NB4 (cell line): ENCODE results near the gene HMGCS1.
A peak's percentile ranks its signal among the peaks of the same experiment; 100 is the strongest.

Experiments used
- DNase-seq: peaks from one replicate; pipeline ENCODE4 v3.0.0; 2010; ENCODE audit warnings: low read depth
- H3K4me3 ChIP-seq: one replicate; pipeline ENCODE4 v1.5.1; 2011; ENCODE audit warnings: mild to moderate bottlenecking, low read depth, low read length, moderate library complexity
- MYC ChIP-seq: IDR thresholded peaks from 2 replicates; pipeline ENCODE4 v1.6.1; 2011; ENCODE audit warnings: low read depth, low read length
- POLR2A ChIP-seq: IDR thresholded peaks from 2 replicates; pipeline ENCODE4 v1.6.1; 2011; ENCODE audit warnings: mild to moderate bottlenecking; ENCODE audit not compliant: insufficient read length; ENCODE audit errors: extremely low read depth
- TF ChIP-seq, protein P1 (sequence below): IDR thresholded peaks from 2 replicates; pipeline ENCODE4 v1.6.1; 2011; ENCODE audit warnings: low read depth, low read length
- TF ChIP-seq, protein P2 (sequence below): IDR thresholded peaks from one replicate; pipeline ENCODE4 v1.5.1; 2012; ENCODE audit warnings: low read depth, low read length

Gene HMGCS1

GRCh38 chr5:43315682-43316081, 2.5 kb upstream of the HMGCS1 start:
- TF ChIP-seq, protein P1, sequence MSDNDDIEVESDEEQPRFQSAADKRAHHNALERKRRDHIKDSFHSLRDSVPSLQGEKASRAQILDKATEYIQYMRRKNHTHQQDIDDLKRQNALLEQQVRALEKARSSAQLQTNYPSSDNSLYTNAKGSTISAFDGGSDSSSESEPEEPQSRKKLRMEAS, result no peak
- TF ChIP-seq, protein P2, sequence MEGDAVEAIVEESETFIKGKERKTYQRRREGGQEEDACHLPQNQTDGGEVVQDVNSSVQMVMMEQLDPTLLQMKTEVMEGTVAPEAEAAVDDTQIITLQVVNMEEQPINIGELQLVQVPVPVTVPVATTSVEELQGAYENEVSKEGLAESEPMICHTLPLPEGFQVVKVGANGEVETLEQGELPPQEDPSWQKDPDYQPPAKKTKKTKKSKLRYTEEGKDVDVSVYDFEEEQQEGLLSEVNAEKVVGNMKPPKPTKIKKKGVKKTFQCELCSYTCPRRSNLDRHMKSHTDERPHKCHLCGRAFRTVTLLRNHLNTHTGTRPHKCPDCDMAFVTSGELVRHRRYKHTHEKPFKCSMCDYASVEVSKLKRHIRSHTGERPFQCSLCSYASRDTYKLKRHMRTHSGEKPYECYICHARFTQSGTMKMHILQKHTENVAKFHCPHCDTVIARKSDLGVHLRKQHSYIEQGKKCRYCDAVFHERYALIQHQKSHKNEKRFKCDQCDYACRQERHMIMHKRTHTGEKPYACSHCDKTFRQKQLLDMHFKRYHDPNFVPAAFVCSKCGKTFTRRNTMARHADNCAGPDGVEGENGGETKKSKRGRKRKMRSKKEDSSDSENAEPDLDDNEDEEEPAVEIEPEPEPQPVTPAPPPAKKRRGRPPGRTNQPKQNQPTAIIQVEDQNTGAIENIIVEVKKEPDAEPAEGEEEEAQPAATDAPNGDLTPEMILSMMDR, result no peak
- TF ChIP-seq POLR2A, result no peak
- no peak for TF ChIP-seq MYC
- DNase-seq, result no peak
- H3K4me3 ChIP-seq, result no peak overlapping the region

GRCh38 chr5:43315263-43315662, 2.1 kb upstream of the HMGCS1 start:
- H3K4me3 ChIP-seq, result no peak overlapping the region
- TF ChIP-seq, protein P2, result no peak
- TF ChIP-seq MYC (no peak), POLR2A (no peak)
- TF ChIP-seq, protein P1, result no peak
- no peak for DNase-seq

DNA sequence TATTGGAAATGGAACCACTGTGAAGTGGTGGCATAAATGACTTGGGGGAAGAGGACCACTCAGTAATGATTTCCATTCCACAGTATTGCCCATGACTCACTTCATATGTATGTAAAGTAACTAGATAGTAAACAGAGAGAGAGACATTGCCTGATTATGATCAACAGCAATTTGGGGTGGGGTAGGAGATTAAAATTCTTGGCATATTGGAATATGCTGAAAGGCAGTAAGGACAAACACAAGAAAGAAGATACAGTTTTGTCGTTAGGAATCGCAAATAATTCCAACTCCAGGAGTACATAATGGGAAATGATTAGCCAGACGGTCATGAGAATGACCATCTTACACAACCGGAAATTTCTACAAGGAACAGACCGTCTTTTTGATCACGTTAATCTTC, 1.5 kb upstream of the HMGCS1 start:
- no peak for TF ChIP-seq POLR2A
- TF ChIP-seq, protein P1, result no peak
- TF ChIP-seq, protein P2, result no peak
- TF ChIP-seq MYC, result no peak
- no peak for DNase-seq
- no peak overlapping the region for H3K4me3 ChIP-seq

DNA sequence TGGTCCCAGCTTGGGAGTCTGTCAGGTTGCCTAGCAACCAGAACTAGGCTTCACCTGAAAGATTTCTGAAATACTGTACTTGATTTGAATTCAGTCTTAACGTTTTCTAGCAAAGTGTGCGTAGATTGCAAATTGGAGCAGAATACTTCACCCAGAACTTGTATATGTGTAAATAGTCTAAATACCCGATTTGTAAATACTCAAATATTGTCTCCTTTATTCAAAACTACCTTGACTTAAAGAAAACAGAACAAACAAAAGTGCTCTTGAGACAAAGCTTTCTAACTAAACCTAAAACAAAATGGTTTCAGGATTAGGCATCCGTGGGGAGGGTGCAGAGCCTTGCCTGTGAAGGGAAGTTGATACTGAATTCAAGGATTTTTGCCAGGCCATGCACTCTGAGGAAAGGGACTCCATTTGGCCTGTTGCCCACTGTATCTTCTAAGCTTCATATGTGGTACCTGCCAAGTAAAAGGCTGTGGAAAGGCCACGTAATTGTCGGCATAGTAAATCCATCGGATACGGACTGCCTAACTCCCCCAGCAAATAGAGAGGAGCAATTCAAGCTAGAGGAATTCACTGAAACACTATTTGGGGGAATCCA, 744 bp upstream of the HMGCS1 start:
- no peak for DNase-seq
- TF ChIP-seq POLR2A (no peak), MYC (no peak)
- TF ChIP-seq, protein P2, result no peak
- TF ChIP-seq, protein P1, result no peak
- H3K4me3 ChIP-seq, result peak overlapping the region; percentile 43

DNA sequence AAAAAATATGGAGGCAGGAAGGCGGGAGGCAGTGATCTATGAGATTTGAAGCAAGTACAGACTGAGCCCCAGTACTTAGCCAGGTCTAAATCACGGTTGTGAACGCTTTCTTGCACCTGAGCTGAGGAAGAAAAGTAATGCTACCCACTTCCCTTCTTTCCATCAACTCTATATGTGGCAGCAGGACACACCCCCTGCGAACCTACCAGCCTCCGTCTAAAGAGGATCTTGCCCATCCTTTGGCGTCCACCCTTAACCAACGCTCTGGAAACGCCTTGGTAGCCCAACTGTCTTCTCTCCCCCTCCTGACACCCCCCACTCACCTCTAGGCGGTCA, 545 bp downstream of the HMGCS1 start:
- TF ChIP-seq, protein P2, result no peak
- TF ChIP-seq MYC, result no peak
- TF ChIP-seq, protein P1, result 0 out of 2 replicates have a peak, but pooled peaks have one; percentile 39
- DNase-seq, result peak; percentile 73
- peak overlapping the region; percentile 93 for H3K4me3 ChIP-seq
